Parathyroid adenoma (tissue), 2 donors: ENCODE data around the gene ALDH1L1.

ENCODE experiments used
- H2AFZ ChIP-seq: fragments of 300-600 bp; sonication (generic); one replicate; pipeline ENCODE4 v1.7.0; 2017; ENCODE audit warnings: antibody characterized with exemption, mild to moderate bottlenecking
- H3K27ac ChIP-seq: fragments of 300-600 bp; sonication (generic); one replicate; pipeline ENCODE4 v1.7.0; 2017
- H3K27me3 ChIP-seq: fragments of 300-600 bp; sonication (generic); one replicate; pipeline ENCODE4 v1.7.0; 2017; ENCODE audit warnings: low read length; ENCODE audit not compliant: control insufficient read depth, insufficient read depth
- H3K36me3 ChIP-seq: fragments of 300-600 bp; sonication (generic); one replicate; pipeline ENCODE4 v1.7.0; 2017; ENCODE audit warnings: low read length; ENCODE audit not compliant: control insufficient read depth, insufficient read depth
- H3K4me1 ChIP-seq: fragments of 300-600 bp; sonication (generic); one replicate; pipeline ENCODE4 v1.7.0; 2017; ENCODE audit warnings: control low read depth
- H3K4me2 ChIP-seq: fragments of 300-600 bp; sonication (generic); one replicate; pipeline ENCODE4 v1.7.0; 2017; ENCODE audit warnings: low read length
- H3K4me3 ChIP-seq: fragments of 300-600 bp; sonication (generic); one replicate; pipeline ENCODE4 v1.7.0; 2017; ENCODE audit warnings: low read depth, low read length
- H3K79me2 ChIP-seq: fragments of 300-600 bp; sonication (generic); one replicate; pipeline ENCODE4 v1.7.0; 2017; ENCODE audit warnings: control low read depth
- H3K9ac ChIP-seq: fragments of 300-600 bp; sonication (generic); one replicate; pipeline ENCODE4 v1.7.0; 2017; ENCODE audit warnings: mild to moderate bottlenecking
- H3K9me3 ChIP-seq: fragments of 300-600 bp; sonication (generic); one replicate; pipeline ENCODE4 v1.7.0; 2017; ENCODE audit warnings: low read length; ENCODE audit not compliant: control insufficient read depth
- CTCF ChIP-seq: fragments of 300-600 bp; sonication (generic); IDR thresholded peaks from one replicate; pipeline ENCODE4 v1.7.0; 2017; ENCODE audit warnings: antibody characterized with exemption, mild to moderate bottlenecking
- donor health status: primary hyperparathyroidism.

Gene ALDH1L1

GRCh38 chr3:126147147-126147931 lies 33.0 kb downstream of the ALDH1L1 start:
- H3K9ac ChIP-seq, result no peak overlapping the region
- no peaks in the 10 kb centered on the region for H3K27me3 ChIP-seq
- TF ChIP-seq CTCF, result no peak
- H3K4me3 ChIP-seq, result no peak overlapping the region
- no peaks in the 10 kb centered on the region for H3K9me3 ChIP-seq
- H2AFZ ChIP-seq, result no peak overlapping the region
- no peaks in the 10 kb centered on the region for H3K79me2 ChIP-seq
- no peak overlapping the region for H3K27ac ChIP-seq
- H3K4me2 ChIP-seq, result no peak overlapping the region
- peaks cover 4% of the 10 kb centered on the region for H3K4me1 ChIP-seq
- H3K36me3 ChIP-seq, result no peaks in the 10 kb centered on the region

GRCh38 chr3:126146525-126147146 lies 33.8 kb downstream of the ALDH1L1 start:
- no peaks in the 10 kb centered on the region for H3K9me3 ChIP-seq
- no peaks in the 10 kb centered on the region for H3K36me3 ChIP-seq
- H3K27ac ChIP-seq, result no peak overlapping the region
- H3K79me2 ChIP-seq, result no peaks in the 10 kb centered on the region
- TF ChIP-seq CTCF, result no peak
- H3K9ac ChIP-seq, result no peak overlapping the region
- H2AFZ ChIP-seq, result no peak overlapping the region
- H3K4me3 ChIP-seq, result no peak overlapping the region
- H3K4me1 ChIP-seq, result peaks cover 4% of the 10 kb centered on the region
- no peaks in the 10 kb centered on the region for H3K27me3 ChIP-seq
- no peak overlapping the region for H3K4me2 ChIP-seq

GRCh38 chr3:126146034-126146433 lies 34.4 kb downstream of the ALDH1L1 start:
- Histone ChIP-seq H3K36me3 (no peaks in the 10 kb centered on the region), H3K9ac (no peak overlapping the region), H3K27ac (no peak overlapping the region), H3K9me3 (no peaks in the 10 kb centered on the region), H2AFZ (no peak overlapping the region), H3K4me2 (no peak overlapping the region), H3K4me3 (no peak overlapping the region), H3K27me3 (no peaks in the 10 kb centered on the region), H3K79me2 (no peaks in the 10 kb centered on the region), H3K4me1 (peaks cover 4% of the 10 kb centered on the region)
- TF ChIP-seq CTCF, result no peak

- H3K4me3 ChIP-seq, result no peak overlapping the region
- no peaks in the 10 kb centered on the region for H3K9me3 ChIP-seq
- peaks cover 4% of the 10 kb centered on the region for H3K4me1 ChIP-seq
- no peaks in the 10 kb centered on the region for H3K79me2 ChIP-seq
- no peak overlapping the region for H3K4me2 ChIP-seq
- no peak overlapping the region for H2AFZ ChIP-seq
- H3K27me3 ChIP-seq, result no peaks in the 10 kb centered on the region
- no peak overlapping the region for H3K27ac ChIP-seq
- no peaks in the 10 kb centered on the region for H3K36me3 ChIP-seq
- no peak overlapping the region for H3K9ac ChIP-seq
- TF ChIP-seq CTCF, result no peak
Measured at GRCh38 chr3:126142652-126143051, 37.7 kb downstream of the ALDH1L1 start.
